Thyroid gland (tissue), 4 donors: ENCODE data around the gene PLD6. TPM values are rescaled to one million over a fixed set of nuclear protein-coding genes. Genes with fewer than 3 reads are reported as not detected.

Experiments
- DNase-seq, 2 donors: peaks; one replicate each; pipeline ENCODE4 v3.0.0-alpha.2; 2019
- H3K27ac ChIP-seq, 3 donors: fragments of 200-600 bp; sonication (generic); 1 replicate in 2 of 3; 2 replicates in 1 of 3; pipeline ENCODE4 v1.5.1; 2016 to 2019; ENCODE audit warnings: mild to moderate bottlenecking in 1 of 3, moderate library complexity in 1 of 3
- H3K27me3 ChIP-seq: fragments of 200-600 bp; sonication (generic); one replicate; pipeline ENCODE4 v1.5.1; 2019
- H3K36me3 ChIP-seq, 2 donors: fragments of 200-600 bp; sonication (generic); one replicate each; pipeline ENCODE4 v1.5.1; 2016 to 2019
- H3K4me1 ChIP-seq, 2 donors: fragments of 200-600 bp; sonication (generic); one replicate each; pipeline ENCODE4 v1.5.1; 2017 to 2019
- H3K4me3 ChIP-seq, 3 donors: fragments of 200-600 bp; sonication (generic); replicated peaks in 1 of 3; 1 replicate in 2 of 3; 2 replicates in 1 of 3; pipeline ENCODE4 v1.5.1; 2016; ENCODE audit warnings: mild to moderate bottlenecking in 1 of 3
- H3K9me3 ChIP-seq: fragments of 200-600 bp; sonication (generic); one replicate; pipeline ENCODE4 v1.5.1; 2017
- CTCF ChIP-seq, 6 experiments: fragments of 200-600 bp in 3 of 6; fragments of 450-650 bp in 3 of 6; sonication (generic) in 3 of 6; IDR thresholded peaks; one replicate each; pipeline ENCODE4 v1.5.1; 2016 to 2019; ENCODE audit warnings: antibody characterized with exemption in 6 of 6, mild to moderate bottlenecking in 2 of 6, inconsistent platforms in 1 of 6, moderate library complexity in 1 of 6
- POLR2A ChIP-seq, 2 donors: fragments of 450-650 bp; IDR thresholded peaks; one replicate each; pipeline ENCODE4 v1.6.1; 2017; ENCODE audit warnings: antibody characterized with exemption in 2 of 2, mild to moderate bottlenecking in 2 of 2, moderate library complexity in 1 of 2
- WGBS, 2 donors: methylation state at CpG; one replicate each; pipeline ENCODE4 v1.1.5; 2017; 5-methylcytosine and 5-hydroxymethylcytosine counted together
- intact Hi-C: fragments of 100-400 bp; cut with DNase I; formaldehyde crosslinking; loops from one replicate; pipeline ENCODE4 v1.15.1; 2023
- total RNA-seq, 4 donors: library from RNA; depleted of rRNA; stranded (reverse); fragments of >200 nt; gene quantifications; one replicate each; pipeline ENCODE4 v1.2.3, GENCODE V29; 2016

The PLD6 gene
- total RNA-seq, 4 donors from 2014 or later: 1.3 to 3.2 (median 2.5) TPM

DNA sequence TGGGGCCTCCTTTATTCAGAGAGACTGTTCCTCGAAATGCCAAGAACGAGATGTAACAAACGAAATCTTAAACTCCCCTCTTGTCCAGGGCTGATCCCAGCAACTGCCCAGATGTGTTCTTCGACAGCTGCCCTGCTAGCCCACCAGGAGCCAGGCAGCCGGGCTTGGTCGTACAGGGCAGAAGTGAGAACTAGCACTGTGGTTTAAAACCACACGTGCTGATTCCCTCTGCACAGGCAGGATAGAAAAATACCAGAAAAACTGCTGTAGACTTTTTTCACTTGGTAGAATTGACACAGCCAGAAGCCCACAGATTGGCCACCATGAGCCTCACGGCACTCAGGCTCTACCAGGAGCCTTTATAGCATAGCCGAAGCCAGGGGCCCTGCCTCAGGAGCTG is 33.1 kb downstream of the PLD6 start:
- Histone ChIP-seq H3K4me1 (peaks cover 14 to 22% of the 10 kb centered on the region in 2 donors), H3K27ac (peak overlapping the region in 1 of 3 donors; percentile 31), H3K4me3 (no peak overlapping the region), H3K9me3 (no peaks in the 10 kb centered on the region), H3K36me3 (peaks cover 60 to 62% of the 10 kb centered on the region in 2 donors), H3K27me3 (no peaks in the 10 kb centered on the region)
- 92% methylated on average over 7 to 8 of the region's 9 CpGs for WGBS, 2 donors
- no peak for TF ChIP-seq CTCF (IDR thresholded peaks at IDR 0.05)
- TF ChIP-seq POLR2A (IDR thresholded peaks at IDR 0.05): no peak
- intact Hi-C loops: no loop called here
- no peak for DNase-seq

GRCh38 chr17:17172001-17172939 is 33.9 kb downstream of the PLD6 start:
- no peak for DNase-seq
- no peak overlapping the region for H3K4me3 ChIP-seq
- WGBS, 2 donors: 69 to 77% methylated on average over 23 to 25 of the region's 26 CpGs
- no peaks in the 10 kb centered on the region for H3K9me3 ChIP-seq
- peaks cover 14 to 22% of the 10 kb centered on the region in 2 donors for H3K4me1 ChIP-seq
- intact Hi-C loops: no loop called here
- H3K27me3 ChIP-seq: no peaks in the 10 kb centered on the region
- peaks cover 58 to 61% of the 10 kb centered on the region in 2 donors for H3K36me3 ChIP-seq
- peak overlapping the region in 1 of 3 donors; percentile 38 for H3K27ac ChIP-seq
- no peak for TF ChIP-seq POLR2A (IDR thresholded peaks at IDR 0.05)
- peak in 1 of 6 experiments; percentile 16 for TF ChIP-seq CTCF (IDR thresholded peaks at IDR 0.05)

- Histone ChIP-seq H3K36me3 (peaks cover 58 to 59% of the 10 kb centered on the region in 2 donors), H3K9me3 (no peaks in the 10 kb centered on the region), H3K27me3 (no peaks in the 10 kb centered on the region), H3K4me3 (no peak overlapping the region), H3K27ac (peak overlapping the region; percentile 25 to 74 (median 45)), H3K4me1 (peaks cover 14 to 22% of the 10 kb centered on the region in 2 donors)
- no peak for DNase-seq
- 78 to 79% methylated on average over 7 of the region's 7 CpGs for WGBS, 2 donors
- TF ChIP-seq CTCF (IDR thresholded peaks at IDR 0.05) (no peak), POLR2A (IDR thresholded peaks at IDR 0.05) (no peak)
- intact Hi-C loops: no loop called here
These were observed 34.9 kb downstream of the PLD6 start for GRCh38 chr17:17171186-17171585.

DNA sequence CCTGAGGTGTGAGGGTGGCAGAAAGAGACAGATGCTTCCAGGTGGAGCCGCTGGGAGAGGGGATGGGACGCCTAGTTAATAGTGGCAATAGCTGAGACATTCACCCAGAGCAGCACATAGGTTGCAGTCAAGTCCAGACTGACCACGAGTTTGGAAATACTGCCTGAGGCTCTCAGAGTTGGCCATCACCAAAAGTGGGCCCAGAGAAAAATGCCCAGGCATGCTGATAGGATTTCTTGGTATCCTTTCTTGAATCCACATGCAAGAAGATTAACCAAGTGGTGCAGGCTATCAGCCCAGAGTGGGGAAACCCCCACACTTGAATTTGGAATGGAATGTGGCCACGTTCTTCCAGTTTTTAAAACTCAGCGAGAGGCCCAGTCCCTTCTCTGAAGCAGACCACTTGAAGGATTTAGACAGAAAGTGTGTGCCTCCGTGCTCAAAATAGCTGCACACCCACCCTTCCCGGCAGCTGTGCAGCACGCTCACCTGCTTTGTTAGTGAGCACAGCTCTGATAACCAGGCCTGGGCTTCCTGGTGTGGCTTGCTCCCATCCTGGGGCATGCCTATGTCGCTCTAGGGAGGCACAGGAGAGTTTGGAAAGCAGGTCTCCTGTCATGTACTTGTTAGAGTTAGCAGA is 35.7 kb downstream of the PLD6 start:
- TF ChIP-seq POLR2A (IDR thresholded peaks at IDR 0.05): no peak
- TF ChIP-seq CTCF (IDR thresholded peaks at IDR 0.05): no peak
- intact Hi-C loops: no loop called here
- peak; percentile 74 to 77 for DNase-seq
- Histone ChIP-seq H3K36me3 (peaks cover 58 to 59% of the 10 kb centered on the region in 2 donors), H3K4me3 (no peak overlapping the region), H3K4me1 (peaks cover 14 to 22% of the 10 kb centered on the region in 2 donors), H3K9me3 (no peaks in the 10 kb centered on the region), H3K27ac (peak overlapping the region in 2 of 3 donors; percentile 25 to 74), H3K27me3 (no peaks in the 10 kb centered on the region)
- WGBS, 2 donors: 42 to 48% methylated on average over 9 of the region's 9 CpGs
